Measurements from ENCODE around the gene BBOX1.

Gene BBOX1

GRCh38 chr11:27008811-27009535 is 31.6 kb upstream of the BBOX1 start:
- TF ChIP-seq POLR2AphosphoS5 (IDR thresholded peaks at IDR 0.05; ENCODE audit: low read depth, low read length) (no peak), FOXP2 (optimal IDR thresholded peaks at IDR 0.05; ENCODE audit: borderline replicate concordance, extremely low read depth, extremely low read length, insufficient read depth) (no peak), TAF1 (IDR thresholded peaks at IDR 0.05; ENCODE audit: borderline replicate concordance, insufficient read depth, low read length) (no peak)

GRCh38 chr11:27011560-27012233 is 28.9 kb upstream of the BBOX1 start:
- TF ChIP-seq POLR2AphosphoS5 (IDR thresholded peaks at IDR 0.05; ENCODE audit: low read depth, low read length), result no peak
- no peak for TF ChIP-seq SIN3A (IDR thresholded peaks at IDR 0.05; ENCODE audit: borderline replicate concordance, insufficient read depth, low read length)
- no peak for TF ChIP-seq TAF1 (IDR thresholded peaks at IDR 0.05; ENCODE audit: borderline replicate concordance, insufficient read depth, low read length)
- TF ChIP-seq REST (IDR thresholded peaks at IDR 0.05; ENCODE audit: insufficient read depth in 1 of 2, low read depth in 2 of 2, low read length in 2 of 2), result no peak
- no peak for TF ChIP-seq FOXP2 (optimal IDR thresholded peaks at IDR 0.05; ENCODE audit: borderline replicate concordance, extremely low read depth, extremely low read length, insufficient read depth)

- TF ChIP-seq FOXP2 (optimal IDR thresholded peaks at IDR 0.05; ENCODE audit: borderline replicate concordance, extremely low read depth, extremely low read length, insufficient read depth) (no peak), SIN3A (IDR thresholded peaks at IDR 0.05; ENCODE audit: borderline replicate concordance, insufficient read depth, low read length) (peak; percentile 20; the same call in 1 of the 2 replicates)
Measured at GRCh38 chr11:27012234-27012921, 28.2 kb upstream of the BBOX1 start.

- TF ChIP-seq SIN3A (IDR thresholded peaks at IDR 0.05; ENCODE audit: borderline replicate concordance, insufficient read depth, low read length) (no peak), TAF1 (IDR thresholded peaks at IDR 0.05; ENCODE audit: borderline replicate concordance, insufficient read depth, low read length) (no peak), POLR2AphosphoS5 (IDR thresholded peaks at IDR 0.05; ENCODE audit: low read depth, low read length) (no peak), FOXP2 (optimal IDR thresholded peaks at IDR 0.05; ENCODE audit: borderline replicate concordance, extremely low read depth, extremely low read length, insufficient read depth) (no peak), REST (IDR thresholded peaks at IDR 0.05; ENCODE audit: insufficient read depth in 1 of 2, low read depth in 2 of 2, low read length in 2 of 2) (no peak)
Measured at GRCh38 chr11:27013781-27014361, 26.7 kb upstream of the BBOX1 start.

- TF ChIP-seq FOXP2 (optimal IDR thresholded peaks at IDR 0.05; ENCODE audit: borderline replicate concordance, extremely low read depth, extremely low read length, insufficient read depth), result no peak
- no peak for TF ChIP-seq REST (IDR thresholded peaks at IDR 0.05; ENCODE audit: insufficient read depth in 1 of 2, low read depth in 2 of 2, low read length in 2 of 2)
- TF ChIP-seq SIN3A (IDR thresholded peaks at IDR 0.05; ENCODE audit: borderline replicate concordance, insufficient read depth, low read length), result no peak
- TF ChIP-seq TAF1 (IDR thresholded peaks at IDR 0.05; ENCODE audit: borderline replicate concordance, insufficient read depth, low read length), result no peak
- TF ChIP-seq POLR2AphosphoS5 (IDR thresholded peaks at IDR 0.05; ENCODE audit: low read depth, low read length), result no peak
Measured at GRCh38 chr11:27018902-27019529, 21.6 kb upstream of the BBOX1 start.
